ENCODE measurements around the gene TLE1. TPM values are rescaled to one million over a fixed set of nuclear protein-coding genes. Genes with fewer than 3 reads are reported as not detected.

Gene TLE1
- total RNA-seq, 1 donor, result 9.0 TPM

DNA sequence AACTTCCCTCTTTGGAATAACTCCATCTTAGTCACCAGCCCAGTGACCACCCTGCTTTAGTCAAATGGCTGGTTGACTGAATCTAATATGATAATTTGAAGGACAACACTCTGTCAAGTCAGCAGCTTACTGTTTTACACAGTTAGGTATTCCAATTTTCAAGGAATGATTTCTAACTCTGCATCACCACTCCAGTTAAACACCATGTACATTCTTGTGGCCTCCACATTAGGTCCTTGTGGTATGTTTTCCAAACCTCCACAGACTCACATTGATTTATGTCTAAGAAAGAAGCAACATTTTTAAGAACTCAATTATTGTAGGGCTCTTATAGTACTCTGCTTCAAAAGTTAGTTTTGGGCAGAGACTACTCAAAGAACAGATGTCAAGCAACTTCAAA lies 110.7 kb downstream of the TLE1 start:
- H3K27ac ChIP-seq (ENCODE audit: low read depth, low read length), result no peak overlapping the region
- H4K20me1 ChIP-seq (ENCODE audit: insufficient read depth, low read length), result no peaks in the 10 kb centered on the region
- H3K27me3 ChIP-seq (ENCODE audit: insufficient read depth, low read length), result no peaks in the 10 kb centered on the region
- H3K79me2 ChIP-seq (ENCODE audit: insufficient read depth, low read length), result no peaks in the 10 kb centered on the region
- H2AFZ ChIP-seq (ENCODE audit: low read length), result no peak overlapping the region
- H3K9me3 ChIP-seq (ENCODE audit: low read depth, low read length), result no peaks in the 10 kb centered on the region
- H3K4me1 ChIP-seq (ENCODE audit: insufficient read depth, low read length), result peaks cover 10% of the 10 kb centered on the region
- no peaks in the 10 kb centered on the region for H3K36me3 ChIP-seq (ENCODE audit: insufficient read depth, low read length)
- no peak overlapping the region for H3K4me3 ChIP-seq (ENCODE audit: insufficient read depth, low read length)
- TF ChIP-seq, protein P1, sequence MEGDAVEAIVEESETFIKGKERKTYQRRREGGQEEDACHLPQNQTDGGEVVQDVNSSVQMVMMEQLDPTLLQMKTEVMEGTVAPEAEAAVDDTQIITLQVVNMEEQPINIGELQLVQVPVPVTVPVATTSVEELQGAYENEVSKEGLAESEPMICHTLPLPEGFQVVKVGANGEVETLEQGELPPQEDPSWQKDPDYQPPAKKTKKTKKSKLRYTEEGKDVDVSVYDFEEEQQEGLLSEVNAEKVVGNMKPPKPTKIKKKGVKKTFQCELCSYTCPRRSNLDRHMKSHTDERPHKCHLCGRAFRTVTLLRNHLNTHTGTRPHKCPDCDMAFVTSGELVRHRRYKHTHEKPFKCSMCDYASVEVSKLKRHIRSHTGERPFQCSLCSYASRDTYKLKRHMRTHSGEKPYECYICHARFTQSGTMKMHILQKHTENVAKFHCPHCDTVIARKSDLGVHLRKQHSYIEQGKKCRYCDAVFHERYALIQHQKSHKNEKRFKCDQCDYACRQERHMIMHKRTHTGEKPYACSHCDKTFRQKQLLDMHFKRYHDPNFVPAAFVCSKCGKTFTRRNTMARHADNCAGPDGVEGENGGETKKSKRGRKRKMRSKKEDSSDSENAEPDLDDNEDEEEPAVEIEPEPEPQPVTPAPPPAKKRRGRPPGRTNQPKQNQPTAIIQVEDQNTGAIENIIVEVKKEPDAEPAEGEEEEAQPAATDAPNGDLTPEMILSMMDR (IDR thresholded peaks at IDR 0.05; ENCODE audit: extremely low read depth, low read depth, low read length), result no peak
- no peak overlapping the region for H3K4me2 ChIP-seq (ENCODE audit: insufficient read depth, low read length)
- no peak for DNase-seq (ENCODE audit: insufficient read length, low spot score, missing footprints)

DNA sequence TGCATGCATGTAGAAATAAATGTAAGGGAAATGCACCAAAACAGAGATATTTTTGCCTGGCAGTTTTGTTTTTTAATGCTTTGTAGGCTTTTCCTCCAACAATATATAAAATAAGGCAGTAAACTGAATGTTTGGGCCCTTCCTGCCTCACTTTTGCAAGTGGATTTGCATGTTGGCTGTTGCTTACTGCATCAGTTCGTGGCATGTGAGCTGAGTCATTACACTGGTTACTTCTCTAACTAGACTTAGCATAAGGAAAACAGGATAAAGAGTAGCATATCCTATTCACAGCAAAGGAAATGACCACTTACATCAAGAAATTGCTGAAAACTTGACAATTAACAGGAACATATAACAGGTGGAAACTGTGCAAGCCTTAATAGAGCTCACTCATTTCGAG lies 113.4 kb downstream of the TLE1 start:
- no peak overlapping the region for H3K4me3 ChIP-seq (ENCODE audit: insufficient read depth, low read length)
- DNase-seq (ENCODE audit: insufficient read length, low spot score, missing footprints), result no peak
- peaks cover 10% of the 10 kb centered on the region for H3K4me1 ChIP-seq (ENCODE audit: insufficient read depth, low read length)
- no peak overlapping the region for H3K27ac ChIP-seq (ENCODE audit: low read depth, low read length)
- no peak overlapping the region for H3K4me2 ChIP-seq (ENCODE audit: insufficient read depth, low read length)
- TF ChIP-seq, protein P1 (IDR thresholded peaks at IDR 0.05; ENCODE audit: extremely low read depth, low read depth, low read length), result no peak
- no peaks in the 10 kb centered on the region for H3K9me3 ChIP-seq (ENCODE audit: low read depth, low read length)
- H3K79me2 ChIP-seq (ENCODE audit: insufficient read depth, low read length), result no peaks in the 10 kb centered on the region
- H2AFZ ChIP-seq (ENCODE audit: low read length), result no peak overlapping the region
- no peaks in the 10 kb centered on the region for H3K27me3 ChIP-seq (ENCODE audit: insufficient read depth, low read length)
- H3K36me3 ChIP-seq (ENCODE audit: insufficient read depth, low read length), result no peaks in the 10 kb centered on the region
- H4K20me1 ChIP-seq (ENCODE audit: insufficient read depth, low read length), result no peaks in the 10 kb centered on the region

DNA sequence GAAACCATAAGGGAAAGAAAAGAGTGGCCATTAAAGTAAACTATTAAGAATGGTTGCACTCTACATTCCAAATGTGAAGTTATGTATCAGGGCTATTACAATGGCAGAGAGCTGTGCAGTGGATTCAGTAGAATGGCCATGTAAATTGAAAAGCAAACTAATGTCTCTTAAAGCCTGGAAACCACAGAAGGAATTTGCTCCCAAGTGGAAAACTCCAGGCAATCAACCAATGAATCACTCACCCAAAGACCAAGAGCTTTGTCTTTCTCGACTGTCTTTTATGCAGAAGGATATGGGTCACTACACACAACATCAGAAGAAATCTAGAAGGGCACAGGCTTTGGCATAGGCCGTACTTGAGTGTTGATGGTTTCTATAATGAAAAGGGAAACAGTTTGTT lies 114.9 kb downstream of the TLE1 start:
- no peaks in the 10 kb centered on the region for H3K27me3 ChIP-seq (ENCODE audit: insufficient read depth, low read length)
- TF ChIP-seq, protein P1 (IDR thresholded peaks at IDR 0.05; ENCODE audit: extremely low read depth, low read depth, low read length), result no peak
- no peak overlapping the region for H3K4me3 ChIP-seq (ENCODE audit: insufficient read depth, low read length)
- H3K9me3 ChIP-seq (ENCODE audit: low read depth, low read length), result no peaks in the 10 kb centered on the region
- H2AFZ ChIP-seq (ENCODE audit: low read length), result no peak overlapping the region
- H3K4me1 ChIP-seq (ENCODE audit: insufficient read depth, low read length), result peaks cover 10% of the 10 kb centered on the region
- DNase-seq (ENCODE audit: insufficient read length, low spot score, missing footprints), result no peak
- H3K4me2 ChIP-seq (ENCODE audit: insufficient read depth, low read length), result no peak overlapping the region
- no peaks in the 10 kb centered on the region for H3K79me2 ChIP-seq (ENCODE audit: insufficient read depth, low read length)
- no peak overlapping the region for H3K27ac ChIP-seq (ENCODE audit: low read depth, low read length)
- no peaks in the 10 kb centered on the region for H4K20me1 ChIP-seq (ENCODE audit: insufficient read depth, low read length)
- no peaks in the 10 kb centered on the region for H3K36me3 ChIP-seq (ENCODE audit: insufficient read depth, low read length)

DNA sequence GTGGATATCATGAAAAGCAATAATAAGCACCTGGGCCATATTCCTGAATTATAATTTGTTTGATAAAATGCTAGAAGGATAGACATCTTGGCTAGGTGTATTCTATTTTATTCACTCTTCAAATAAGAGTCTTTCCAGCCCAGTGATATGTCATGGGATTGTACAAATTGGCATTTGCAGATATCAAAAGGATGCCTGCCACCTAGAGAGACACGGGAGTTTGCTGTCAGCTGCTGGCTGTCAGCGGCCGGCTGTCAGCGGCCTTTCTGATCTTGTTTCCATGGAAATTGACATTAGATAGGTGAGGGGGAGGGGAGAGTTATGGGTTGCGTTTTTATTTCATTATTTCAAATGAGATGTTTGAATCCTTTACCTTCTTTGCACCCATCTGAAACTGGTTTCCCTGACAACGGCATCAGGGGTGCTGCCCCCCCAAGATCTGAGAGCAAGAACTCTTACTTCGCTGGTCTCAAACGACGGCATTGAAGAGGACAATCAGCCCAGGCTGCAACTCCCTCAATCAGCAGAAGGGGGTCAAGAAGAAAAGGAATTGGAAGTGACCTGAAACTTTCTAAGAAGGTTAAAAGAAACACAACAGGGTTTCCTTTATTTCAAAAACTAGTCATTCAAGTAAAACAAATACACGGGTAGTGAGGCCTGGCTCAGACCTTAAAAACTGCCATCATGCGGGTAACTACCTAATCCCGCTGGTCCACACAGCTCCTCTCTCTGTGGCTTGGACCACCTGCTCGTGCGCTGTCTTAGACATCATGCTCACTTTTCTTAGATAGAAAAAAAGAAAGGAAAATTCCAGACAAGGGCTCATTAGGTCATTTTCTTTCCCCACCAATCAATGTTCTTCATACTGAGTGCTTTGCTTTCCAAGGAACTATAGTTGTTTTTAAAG lies 115.7 kb downstream of the TLE1 start:
- Histone ChIP-seq H3K79me2 (ENCODE audit: insufficient read depth, low read length) (no peaks in the 10 kb centered on the region), H3K4me3 (ENCODE audit: insufficient read depth, low read length) (no peak overlapping the region), H3K4me1 (ENCODE audit: insufficient read depth, low read length) (peaks cover 10% of the 10 kb centered on the region), H3K4me2 (ENCODE audit: insufficient read depth, low read length) (no peak overlapping the region), H3K27ac (ENCODE audit: low read depth, low read length) (no peak overlapping the region), H2AFZ (ENCODE audit: low read length) (no peak overlapping the region), H4K20me1 (ENCODE audit: insufficient read depth, low read length) (no peaks in the 10 kb centered on the region), H3K9me3 (ENCODE audit: low read depth, low read length) (no peaks in the 10 kb centered on the region), H3K27me3 (ENCODE audit: insufficient read depth, low read length) (no peaks in the 10 kb centered on the region), H3K36me3 (ENCODE audit: insufficient read depth, low read length) (no peaks in the 10 kb centered on the region)
- TF ChIP-seq, protein P1 (IDR thresholded peaks at IDR 0.05; ENCODE audit: extremely low read depth, low read depth, low read length), result no peak
- no peak for DNase-seq (ENCODE audit: insufficient read length, low spot score, missing footprints)

Data from osteoblast (primary cell).